ENCODE results near the gene LRRTM4.

LRRTM4 gene

GRCh38 chr2:76839826-76840225, 682.4 kb downstream of the LRRTM4 start:
- no peak overlapping the region for H3K4me3 ChIP-seq (ENCODE audit: low read depth, low read length)
- TF ChIP-seq CTCF (IDR thresholded peaks at IDR 0.05; ENCODE audit: low read depth, low read length) = no peak

- H3K4me3 ChIP-seq (ENCODE audit: low read depth, low read length) = no peak overlapping the region
- no peak for TF ChIP-seq CTCF (IDR thresholded peaks at IDR 0.05; ENCODE audit: low read depth, low read length)
Measured at GRCh38 chr2:76829374-76830234, 692.6 kb downstream of the LRRTM4 start.

- TF ChIP-seq CTCF (IDR thresholded peaks at IDR 0.05; ENCODE audit: low read depth, low read length) = no peak
- no peak overlapping the region for H3K4me3 ChIP-seq (ENCODE audit: low read depth, low read length)
Measured at GRCh38 chr2:76826691-76827090, 695.5 kb downstream of the LRRTM4 start.

GRCh38 chr2:76825140-76825970, 696.8 kb downstream of the LRRTM4 start:
- no peak for TF ChIP-seq CTCF (IDR thresholded peaks at IDR 0.05; ENCODE audit: low read depth, low read length)

GRCh38 chr2:76821731-76822130, 700.4 kb downstream of the LRRTM4 start:
- no peak for TF ChIP-seq CTCF (IDR thresholded peaks at IDR 0.05; ENCODE audit: low read depth, low read length)
- H3K4me3 ChIP-seq (ENCODE audit: low read depth, low read length) = no peak overlapping the region

More at GRCh38 chr2:76825140-76825970, 696.8 kb downstream of the LRRTM4 start:
- H3K4me3 ChIP-seq (ENCODE audit: low read depth, low read length) = no peak overlapping the region

- H3K4me3 ChIP-seq (ENCODE audit: low read depth, low read length) = no peak overlapping the region
- TF ChIP-seq CTCF (IDR thresholded peaks at IDR 0.05; ENCODE audit: low read depth, low read length) = no peak
Measured at GRCh38 chr2:76813084-76813483, 709.1 kb downstream of the LRRTM4 start.

- H3K4me3 ChIP-seq (ENCODE audit: low read depth, low read length) = no peak overlapping the region
- TF ChIP-seq CTCF (IDR thresholded peaks at IDR 0.05; ENCODE audit: low read depth, low read length) = no peak
Measured at GRCh38 chr2:76812156-76812555, 710.0 kb downstream of the LRRTM4 start.
